Kidney epithelial cell (primary cell): Measurements from ENCODE around the gene SMIM12. TPM values are rescaled to one million over a fixed set of nuclear protein-coding genes. Genes with fewer than 3 reads are reported as not detected.

ENCODE experiments used
- DNase-seq: peaks from one replicate; pipeline ENCODE4 v3.0.0-alpha.2; 2010; ENCODE audit warnings: low read depth
- H3K27me3 ChIP-seq: 2 replicates; pipeline ENCODE4 v1.6.0; 2011; ENCODE audit warnings: low read length; ENCODE audit not compliant: control insufficient read depth, insufficient read depth
- H3K36me3 ChIP-seq: 2 replicates; pipeline ENCODE4 v1.5.1; 2011; ENCODE audit warnings: low read length; ENCODE audit not compliant: control insufficient read depth, insufficient read depth
- H3K4me3 ChIP-seq: 2 replicates; pipeline ENCODE4 v1.5.1; 2011; ENCODE audit warnings: low read depth, mild to moderate bottlenecking, control low read depth, low read length
- CTCF ChIP-seq: IDR thresholded peaks from 2 replicates; pipeline ENCODE4 v1.5.1; 2011; ENCODE audit warnings: mild to moderate bottlenecking, moderate library complexity, low read length, control low read depth, inconsistent platforms; ENCODE audit not compliant: insufficient read depth, poor library complexity, severe bottlenecking
- total RNA-seq: library from RNA; depleted of rRNA; stranded (reverse); fragments of >200 nt; gene quantifications from 2 replicates; pipeline ENCODE4 v1.2.3, GENCODE V29; 2015

Gene SMIM12
- total RNA-seq, 1 donor from 2014 or later: 37.1 TPM

DNA sequence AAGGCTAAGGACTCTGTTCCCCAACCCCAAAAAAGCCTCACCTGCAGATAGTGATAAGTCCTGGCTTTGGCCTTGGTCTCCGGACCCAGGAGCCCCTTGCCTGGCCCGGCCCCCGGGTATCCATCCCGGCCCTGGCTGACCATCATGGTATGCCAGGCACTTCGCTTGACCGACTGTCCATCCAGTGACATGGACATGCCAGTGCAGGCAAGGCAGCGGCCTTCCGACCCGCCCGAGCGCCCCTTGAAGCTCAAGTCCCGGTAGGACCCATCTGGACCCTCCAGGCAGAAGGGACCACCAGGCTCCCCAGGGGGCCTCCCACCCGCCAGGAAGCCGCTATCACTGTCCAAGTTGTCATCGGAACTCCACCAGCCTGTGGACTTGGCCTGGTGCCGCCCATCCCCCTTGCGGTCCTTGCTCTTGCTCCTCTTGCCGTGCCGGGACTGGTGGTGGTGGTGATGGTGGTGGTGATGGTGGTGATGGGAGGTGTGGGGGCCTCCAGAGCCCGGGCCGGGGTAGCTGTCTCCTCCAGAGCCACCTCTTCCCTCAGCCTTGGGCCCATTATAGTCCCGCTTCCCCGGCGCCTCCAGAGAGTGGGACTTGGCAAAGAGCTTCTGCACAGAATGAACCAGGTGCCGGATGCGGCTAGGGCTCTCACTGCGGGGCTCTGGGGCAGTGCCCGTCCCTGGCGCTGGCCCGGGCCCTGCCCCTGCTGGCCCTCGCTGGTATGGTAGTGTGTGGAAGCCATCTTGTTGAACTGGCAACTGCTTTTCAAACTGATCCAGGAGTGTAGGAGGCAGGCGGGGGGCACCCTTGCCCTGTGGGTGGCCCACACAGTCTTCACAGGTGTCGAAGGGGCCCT is 44.9 kb upstream of the SMIM12 start:
- DNase-seq: no peak
- H3K27me3 ChIP-seq: peaks cover 15% of the 10 kb centered on the region
- H3K36me3 ChIP-seq: no peaks in the 10 kb centered on the region
- no peak overlapping the region for H3K4me3 ChIP-seq
- no peak for TF ChIP-seq CTCF

- Histone ChIP-seq H3K4me3 (no peak overlapping the region), H3K27me3 (peaks cover 15% of the 10 kb centered on the region), H3K36me3 (no peaks in the 10 kb centered on the region)
- no peak for DNase-seq
- no peak for TF ChIP-seq CTCF
Observed at GRCh38 chr1:34901919-34902318, 42.4 kb upstream of the SMIM12 start.

- Histone ChIP-seq H3K36me3 (no peaks in the 10 kb centered on the region), H3K4me3 (no peak overlapping the region), H3K27me3 (peaks cover 15% of the 10 kb centered on the region)
- TF ChIP-seq CTCF: no peak
- DNase-seq: no peak
Observed at GRCh38 chr1:34900775-34901502, 41.4 kb upstream of the SMIM12 start.

GRCh38 chr1:34899906-34900305 is 40.4 kb upstream of the SMIM12 start:
- DNase-seq: no peak
- Histone ChIP-seq H3K36me3 (no peaks in the 10 kb centered on the region), H3K27me3 (peaks cover 15% of the 10 kb centered on the region), H3K4me3 (no peak overlapping the region)
- no peak for TF ChIP-seq CTCF

GRCh38 chr1:34899471-34899870 is 39.9 kb upstream of the SMIM12 start:
- no peak overlapping the region for H3K4me3 ChIP-seq
- DNase-seq: no peak
- no peak for TF ChIP-seq CTCF

More at GRCh38 chr1:34899471-34899870, 39.9 kb upstream of the SMIM12 start:
- H3K36me3 ChIP-seq: no peaks in the 10 kb centered on the region
- peaks cover 15% of the 10 kb centered on the region for H3K27me3 ChIP-seq
